ENCODE measurements around the gene HTT-AS.

DNA sequence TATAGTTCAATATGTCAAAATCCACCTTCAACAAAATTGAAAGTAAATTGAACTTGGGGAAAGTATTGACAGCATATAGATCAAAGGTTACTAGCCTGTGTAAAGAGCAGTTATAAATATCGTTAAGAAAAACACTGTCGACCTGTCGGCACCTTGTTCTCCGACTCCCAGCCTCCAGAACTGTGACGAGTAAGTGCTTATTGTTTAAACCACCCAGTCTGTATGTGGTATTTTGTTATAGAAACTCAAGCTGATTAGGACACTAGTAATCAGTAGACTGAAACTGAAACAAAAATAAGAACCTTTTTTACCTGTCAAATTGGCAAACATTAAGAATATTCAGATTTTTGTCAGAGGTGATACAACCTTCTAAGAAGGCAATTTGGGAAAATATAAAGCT, 17.1 kb upstream of the HTT-AS start:
- TF ChIP-seq CTCF (IDR thresholded peaks at IDR 0.05) (no peak), ZFX (IDR thresholded peaks at IDR 0.05; ENCODE audit: borderline replicate concordance) (no peak)
